Mucosa of descending colon (tissue), 3 donors: ENCODE data around the gene ZFPM1. TPM values are rescaled to one million over a fixed set of nuclear protein-coding genes. Genes with fewer than 3 reads are reported as not detected.
"Not testable (repeated sequence)": the region's sequence is repeated elsewhere in the genome, so short reads cannot be mapped to it uniquely, and the experiment has no call there.

Experiments used
- ATAC-seq: fragments of 200-7000 bp; cut with Tn5 transposase; one replicate; pipeline ENCODE4 v1.9.1; 2020; ENCODE audit warnings: mild to moderate bottlenecking, moderate library complexity
- DNase-seq, 3 donors: peaks; one replicate each; pipeline ENCODE4 v3.0.0-alpha.2; 2020
- H3K36me3 ChIP-seq: fragments of 200-600 bp; one replicate; pipeline ENCODE4 v1.8.0; 2021; ENCODE audit warnings: low read depth, mild to moderate bottlenecking
- H3K4me1 ChIP-seq: fragments of 200-600 bp; one replicate; pipeline ENCODE4 v1.8.0; 2021; ENCODE audit warnings: low read depth, mild to moderate bottlenecking
- H3K4me3 ChIP-seq: fragments of 200-600 bp; one replicate; pipeline ENCODE4 v1.8.0; 2021; ENCODE audit warnings: mild to moderate bottlenecking
- H3K9me3 ChIP-seq: fragments of 200-600 bp; one replicate; pipeline ENCODE4 v1.8.0; 2021; ENCODE audit warnings: mild to moderate bottlenecking
- CTCF ChIP-seq: fragments of 200-600 bp; IDR thresholded peaks from one replicate; pipeline ENCODE4 v1.8.0; 2022; ENCODE audit warnings: antibody characterized with exemption, mild to moderate bottlenecking
- intact Hi-C, 2 donors: fragments of 100-400 bp; cut with DNase I in 1 of 2; cut with micrococcal nuclease in 1 of 2; formaldehyde crosslinking; loops; one replicate each; pipeline versions ENCODE4 v1.11.0 to v1.11.1; 2022; cut with DNase I, micrococcal nuclease
- total RNA-seq, 3 donors: library from RNA; stranded (reverse); fragmentation: NEBNext Ultra II Directional in 2 of 3; extraction: Animal tissue kit (Norgen Biotek cat#: 25700) in 2 of 3; gene quantifications; one replicate each; pipeline versions ENCODE4 v1.2.1 to v1.2.4, GENCODE V29; 2021 to 2023
- donor health status: DM: no; HTN: no; CAD: no; lungs with moderate emphysema.
- donor health status: DM: no; HTN: no; CAD: no.
- donor health status: DM: no; HTN: yes; CAD: no.

ZFPM1 gene
- total RNA-seq, 3 donors from 2014 or later: 5.2 to 10.3 (median 7.2) TPM

GRCh38 chr16:88466949-88467348 is 13.9 kb downstream of the ZFPM1 start:
- no peak for TF ChIP-seq CTCF
- no peak for DNase-seq
- Histone ChIP-seq H3K4me1 (peaks cover 8% of the 10 kb centered on the region), H3K9me3 (no peaks in the 10 kb centered on the region), H3K4me3 (no peak overlapping the region), H3K36me3 (no peaks in the 10 kb centered on the region)
- intact Hi-C loops: no loop called here
- no peak for ATAC-seq

GRCh38 chr16:88467541-88467944 is 14.5 kb downstream of the ZFPM1 start:
- Histone ChIP-seq H3K4me1 (peaks cover 6% of the 10 kb centered on the region), H3K36me3 (no peaks in the 10 kb centered on the region), H3K9me3 (no peaks in the 10 kb centered on the region), H3K4me3 (no peak overlapping the region)
- no peak for TF ChIP-seq CTCF
- ATAC-seq (no peak), DNase-seq (no peak)
- intact Hi-C loops: no loop called here

- no peak for DNase-seq
Measured at GRCh38 chr16:88468275-88469129, 15.4 kb downstream of the ZFPM1 start.

GRCh38 chr16:88469615-88470395 is 16.7 kb downstream of the ZFPM1 start:
- peak; percentile 31 for ATAC-seq
- no peaks in the 10 kb centered on the region for H3K36me3 ChIP-seq
- intact Hi-C loops: no loop called here
- DNase-seq: no peak
- H3K4me3 ChIP-seq: no peak overlapping the region
- peaks cover 6% of the 10 kb centered on the region for H3K4me1 ChIP-seq
- TF ChIP-seq CTCF: no peak
- no peaks in the 10 kb centered on the region for H3K9me3 ChIP-seq

More at GRCh38 chr16:88468275-88469129, 15.4 kb downstream of the ZFPM1 start:
- Histone ChIP-seq H3K9me3 (no peaks in the 10 kb centered on the region), H3K4me1 (peaks cover 6% of the 10 kb centered on the region), H3K4me3 (no peak overlapping the region), H3K36me3 (no peaks in the 10 kb centered on the region)
- intact Hi-C loops: no loop called here
- TF ChIP-seq CTCF: no peak
- peak; percentile 64 for ATAC-seq

- DNase-seq, H3K4me1 ChIP-seq, ATAC-seq, H3K36me3 ChIP-seq, H3K4me3 ChIP-seq, H3K9me3 ChIP-seq, intact Hi-C loops: not testable (repeated sequence)
Measured at GRCh38 chr16:88470396-88470680, 17.3 kb downstream of the ZFPM1 start.

- H3K4me3 ChIP-seq: not testable (repeated sequence)
Measured at GRCh38 chr16:88470696-88471095, 17.6 kb downstream of the ZFPM1 start.

More at GRCh38 chr16:88470696-88471095, 17.6 kb downstream of the ZFPM1 start:
- DNase-seq, H3K36me3 ChIP-seq, ATAC-seq, intact Hi-C loops, H3K4me1 ChIP-seq, H3K9me3 ChIP-seq: not testable (repeated sequence)
